ENCODE data around the gene STPG4.
"Not testable (repeated sequence)": the region's sequence is repeated elsewhere in the genome, so short reads cannot be mapped to it uniquely, and the experiment has no call there.

Gene STPG4

DNA sequence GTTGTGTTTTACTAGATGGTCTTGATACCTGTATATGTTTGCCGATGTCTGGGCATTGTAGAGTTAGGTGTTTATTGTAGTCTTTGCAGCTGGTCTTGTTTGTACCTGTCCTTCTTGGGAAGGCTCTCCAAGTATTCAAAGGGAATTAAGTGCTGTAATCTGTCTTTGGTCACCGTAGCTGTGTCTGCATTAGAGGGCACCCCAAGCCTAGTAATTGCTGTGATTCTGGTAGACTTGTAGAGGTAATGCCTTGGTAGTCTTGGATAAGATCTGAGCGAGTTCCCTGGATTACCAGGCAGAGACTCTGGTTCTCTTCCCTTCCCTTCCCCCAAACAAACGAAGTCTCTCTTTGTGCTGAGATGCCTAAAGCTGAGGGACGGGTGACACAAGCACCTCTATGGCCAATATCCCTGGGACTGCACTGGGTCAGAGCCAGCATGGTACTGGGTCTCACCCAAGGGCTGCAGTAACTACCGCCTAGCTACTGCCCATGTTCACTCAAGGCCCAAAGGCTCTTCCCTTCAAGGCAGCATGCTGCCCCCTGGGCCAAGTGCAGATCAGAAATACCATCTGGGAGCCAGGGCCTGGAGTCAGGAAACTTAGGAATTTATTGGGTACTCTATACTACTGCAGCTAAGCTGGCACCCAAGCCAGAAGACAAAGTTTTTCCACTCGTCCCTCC, 27.1 kb downstream of the STPG4 start:
- Histone ChIP-seq H3K36me3 (ENCODE audit: low read depth) (no peaks in the 10 kb centered on the region), H3K4me1 (ENCODE audit: insufficient read depth, poor library complexity, severe bottlenecking) (no peaks in the 10 kb centered on the region), H3K9me3 (ENCODE audit: severe bottlenecking) (no peaks in the 10 kb centered on the region), H3K4me3 (ENCODE audit: severe bottlenecking) (no peak overlapping the region), H3K27me3 (ENCODE audit: insufficient read depth, poor library complexity, severe bottlenecking) (no peaks in the 10 kb centered on the region), H3K27ac (ENCODE audit: poor library complexity, severe bottlenecking) (no peak overlapping the region)
- DNase-seq (ENCODE audit: low spot score): no peak
- ATAC-seq (ENCODE audit: low read depth): peak; percentile 51; the same call in 1 of the 3 replicates
- TF ChIP-seq, protein P1, sequence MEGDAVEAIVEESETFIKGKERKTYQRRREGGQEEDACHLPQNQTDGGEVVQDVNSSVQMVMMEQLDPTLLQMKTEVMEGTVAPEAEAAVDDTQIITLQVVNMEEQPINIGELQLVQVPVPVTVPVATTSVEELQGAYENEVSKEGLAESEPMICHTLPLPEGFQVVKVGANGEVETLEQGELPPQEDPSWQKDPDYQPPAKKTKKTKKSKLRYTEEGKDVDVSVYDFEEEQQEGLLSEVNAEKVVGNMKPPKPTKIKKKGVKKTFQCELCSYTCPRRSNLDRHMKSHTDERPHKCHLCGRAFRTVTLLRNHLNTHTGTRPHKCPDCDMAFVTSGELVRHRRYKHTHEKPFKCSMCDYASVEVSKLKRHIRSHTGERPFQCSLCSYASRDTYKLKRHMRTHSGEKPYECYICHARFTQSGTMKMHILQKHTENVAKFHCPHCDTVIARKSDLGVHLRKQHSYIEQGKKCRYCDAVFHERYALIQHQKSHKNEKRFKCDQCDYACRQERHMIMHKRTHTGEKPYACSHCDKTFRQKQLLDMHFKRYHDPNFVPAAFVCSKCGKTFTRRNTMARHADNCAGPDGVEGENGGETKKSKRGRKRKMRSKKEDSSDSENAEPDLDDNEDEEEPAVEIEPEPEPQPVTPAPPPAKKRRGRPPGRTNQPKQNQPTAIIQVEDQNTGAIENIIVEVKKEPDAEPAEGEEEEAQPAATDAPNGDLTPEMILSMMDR (IDR thresholded peaks at IDR 0.05; ENCODE audit: poor library complexity, severe bottlenecking): no peak

DNA sequence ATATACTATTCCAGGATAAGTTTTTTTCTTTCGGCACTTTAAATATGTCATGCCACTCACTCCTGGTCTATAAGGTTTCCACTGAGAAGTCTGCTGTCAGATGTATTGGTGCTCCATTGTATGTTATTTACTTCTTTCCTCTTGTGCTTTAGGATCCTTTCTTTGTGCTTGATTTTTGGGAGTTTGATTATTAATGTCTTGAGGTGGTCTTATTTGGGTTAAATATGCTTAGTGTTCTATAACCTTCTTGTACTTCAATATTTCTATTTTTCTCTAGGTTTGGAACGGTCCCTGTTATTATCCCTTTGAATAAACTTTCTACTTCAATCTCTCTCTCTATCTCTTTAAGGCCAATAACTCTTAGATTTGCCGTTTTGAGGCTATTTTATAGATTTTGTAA, 28.3 kb downstream of the STPG4 start:
- no peaks in the 10 kb centered on the region for H3K27me3 ChIP-seq (ENCODE audit: insufficient read depth, poor library complexity, severe bottlenecking)
- H3K4me1 ChIP-seq (ENCODE audit: insufficient read depth, poor library complexity, severe bottlenecking): no peaks in the 10 kb centered on the region
- no peaks in the 10 kb centered on the region for H3K9me3 ChIP-seq (ENCODE audit: severe bottlenecking)
- TF ChIP-seq, protein P1 (IDR thresholded peaks at IDR 0.05; ENCODE audit: poor library complexity, severe bottlenecking): no peak
- no peak overlapping the region for H3K4me3 ChIP-seq (ENCODE audit: severe bottlenecking)
- no peak overlapping the region for H3K27ac ChIP-seq (ENCODE audit: poor library complexity, severe bottlenecking)
- H3K36me3 ChIP-seq (ENCODE audit: low read depth): no peaks in the 10 kb centered on the region
- no peak for DNase-seq (ENCODE audit: low spot score)
- no peak for ATAC-seq (ENCODE audit: low read depth)

DNA sequence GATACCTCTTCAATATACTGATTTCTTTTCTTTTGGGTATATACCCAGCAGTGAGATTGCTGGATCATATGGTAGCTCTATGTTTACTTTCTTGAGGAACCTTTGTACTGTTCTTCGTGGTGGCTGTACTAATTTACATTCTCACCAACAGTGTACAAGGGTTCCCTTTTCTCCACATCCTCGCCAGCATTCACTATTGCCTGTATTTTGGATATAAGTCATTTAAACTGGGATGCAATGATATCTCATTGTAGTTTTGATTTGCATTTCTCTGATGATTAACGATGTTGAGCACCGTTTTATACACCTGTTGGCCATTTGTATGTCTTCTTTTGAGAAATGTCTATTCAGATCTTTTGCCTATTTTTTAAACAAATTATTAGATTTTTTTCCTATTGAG, 30.4 kb downstream of the STPG4 start:
- not testable (repeated sequence) for H3K27me3 ChIP-seq (ENCODE audit: insufficient read depth, poor library complexity, severe bottlenecking); H3K36me3 ChIP-seq (ENCODE audit: low read depth); H3K4me3 ChIP-seq (ENCODE audit: severe bottlenecking); H3K27ac ChIP-seq (ENCODE audit: poor library complexity, severe bottlenecking); DNase-seq (ENCODE audit: low spot score); H3K9me3 ChIP-seq (ENCODE audit: severe bottlenecking); ATAC-seq (ENCODE audit: low read depth); H3K4me1 ChIP-seq (ENCODE audit: insufficient read depth, poor library complexity, severe bottlenecking)

DNA sequence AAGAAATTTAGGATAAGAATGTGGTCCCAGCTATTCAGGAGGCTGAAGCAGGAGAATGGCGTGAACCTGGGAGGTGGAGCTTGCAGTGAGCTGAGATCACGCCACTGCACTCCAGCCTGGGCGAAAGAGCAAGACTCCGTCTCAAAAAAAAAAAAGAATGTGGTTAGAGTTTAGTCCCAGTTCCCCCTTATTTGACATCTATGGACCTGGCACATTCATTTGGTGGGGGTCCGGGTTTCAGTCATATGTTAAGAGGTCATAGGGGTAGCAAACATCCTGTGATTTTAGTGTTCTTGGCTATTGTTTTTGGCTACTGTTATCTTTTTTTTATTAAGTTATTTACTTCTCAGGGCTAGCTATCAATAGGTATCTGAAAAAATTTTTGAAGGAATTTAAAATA, 34.7 kb downstream of the STPG4 start:
- DNase-seq (ENCODE audit: low spot score); H3K27me3 ChIP-seq (ENCODE audit: insufficient read depth, poor library complexity, severe bottlenecking); H3K36me3 ChIP-seq (ENCODE audit: low read depth); H3K9me3 ChIP-seq (ENCODE audit: severe bottlenecking); ATAC-seq (ENCODE audit: low read depth); H3K4me3 ChIP-seq (ENCODE audit: severe bottlenecking): not testable (repeated sequence)
- Histone ChIP-seq H3K4me1 (ENCODE audit: insufficient read depth, poor library complexity, severe bottlenecking) (peaks cover 27% of the 10 kb centered on the region), H3K27ac (ENCODE audit: poor library complexity, severe bottlenecking) (peak overlapping the region; percentile 91)

DNA sequence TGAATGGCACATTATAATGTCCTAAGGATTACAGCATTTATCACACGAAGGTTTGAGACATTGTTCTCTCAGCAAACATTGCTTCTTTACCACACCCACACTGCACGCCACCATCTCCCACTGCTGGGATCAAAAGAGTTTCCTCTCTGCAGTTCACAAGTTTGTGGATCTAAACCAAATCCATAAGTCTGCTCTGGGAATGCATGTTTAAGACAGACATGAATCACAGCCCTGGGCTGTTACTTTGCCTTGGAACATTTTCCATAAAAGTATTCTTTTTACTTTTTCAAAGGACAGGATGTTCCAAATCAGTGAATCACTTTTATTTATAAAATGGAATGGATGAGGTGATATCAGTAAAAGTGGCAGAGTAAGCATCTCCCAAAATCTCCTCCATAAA, 36.1 kb downstream of the STPG4 start:
- H3K9me3 ChIP-seq (ENCODE audit: severe bottlenecking): no peaks in the 10 kb centered on the region
- no peaks in the 10 kb centered on the region for H3K27me3 ChIP-seq (ENCODE audit: insufficient read depth, poor library complexity, severe bottlenecking)
- no peaks in the 10 kb centered on the region for H3K36me3 ChIP-seq (ENCODE audit: low read depth)
- no peak overlapping the region for H3K4me3 ChIP-seq (ENCODE audit: severe bottlenecking)
- H3K27ac ChIP-seq (ENCODE audit: poor library complexity, severe bottlenecking): peak overlapping the region; percentile 91
- ATAC-seq (ENCODE audit: low read depth) (peak; percentile 84), DNase-seq (ENCODE audit: low spot score) (no peak)
- TF ChIP-seq, protein P1 (IDR thresholded peaks at IDR 0.05; ENCODE audit: poor library complexity, severe bottlenecking): no peak
- peaks cover 27% of the 10 kb centered on the region for H3K4me1 ChIP-seq (ENCODE audit: insufficient read depth, poor library complexity, severe bottlenecking)

DNA sequence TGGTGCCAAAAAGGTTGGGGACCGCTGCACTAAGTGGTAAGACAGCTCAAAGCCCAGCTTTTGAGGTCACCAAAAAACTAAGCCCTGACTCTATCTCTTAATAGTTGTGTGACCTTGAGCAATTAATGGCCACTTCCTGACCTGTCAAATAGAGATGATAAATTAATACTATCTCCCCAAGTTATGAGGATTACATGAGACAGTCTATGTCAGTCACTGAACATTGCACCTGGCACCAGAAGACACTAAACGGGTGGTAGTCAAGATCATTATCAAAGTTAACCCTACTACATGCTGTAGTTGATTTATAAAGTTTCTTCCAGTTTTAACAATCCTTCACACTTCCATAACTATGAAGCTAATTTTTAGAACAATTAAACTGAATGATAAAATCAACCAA, 36.5 kb downstream of the STPG4 start:
- TF ChIP-seq, protein P1 (IDR thresholded peaks at IDR 0.05; ENCODE audit: poor library complexity, severe bottlenecking): no peak
- DNase-seq (ENCODE audit: low spot score): no peak
- no peaks in the 10 kb centered on the region for H3K36me3 ChIP-seq (ENCODE audit: low read depth)
- ATAC-seq (ENCODE audit: low read depth): no peak
- H3K27me3 ChIP-seq (ENCODE audit: insufficient read depth, poor library complexity, severe bottlenecking): no peaks in the 10 kb centered on the region
- no peaks in the 10 kb centered on the region for H3K9me3 ChIP-seq (ENCODE audit: severe bottlenecking)
- peaks cover 27% of the 10 kb centered on the region for H3K4me1 ChIP-seq (ENCODE audit: insufficient read depth, poor library complexity, severe bottlenecking)
- H3K4me3 ChIP-seq (ENCODE audit: severe bottlenecking): no peak overlapping the region
- peak overlapping the region; percentile 91 for H3K27ac ChIP-seq (ENCODE audit: poor library complexity, severe bottlenecking)

Data from RWPE2 (cell line).